NCI-H345 (cell line): ENCODE measurements around the gene CIPC.
A peak's percentile ranks its signal among the peaks of the same experiment; 100 is the strongest.

Experiments
- DNase-seq: peaks from one replicate; lab custom pipeline; 2025; lab: John Stamatoyannopoulos, UW

CIPC gene

GRCh38 chr14:77103951-77104350, 5.9 kb downstream of the CIPC start:
- no peak for DNase-seq

DNA sequence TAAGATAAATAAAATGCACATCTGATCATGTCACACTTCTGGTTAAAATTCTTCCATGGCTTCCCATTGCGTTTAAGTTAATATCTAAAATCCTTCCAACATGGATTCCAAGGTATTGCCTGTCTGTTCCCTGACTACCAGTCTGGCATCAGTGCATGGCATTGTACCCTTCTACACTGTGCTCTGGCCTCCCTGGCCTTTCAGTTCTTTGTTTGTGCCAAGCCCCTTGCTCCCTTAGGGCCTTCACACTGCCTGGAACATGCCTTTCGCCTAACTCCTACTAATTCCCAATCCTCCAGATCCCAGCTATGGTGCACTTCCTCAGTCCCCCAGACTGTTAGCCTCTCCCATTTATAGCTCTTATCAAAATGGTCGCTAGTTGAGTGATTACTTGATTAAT, 6.3 kb downstream of the CIPC start:
- DNase-seq = no peak

DNA sequence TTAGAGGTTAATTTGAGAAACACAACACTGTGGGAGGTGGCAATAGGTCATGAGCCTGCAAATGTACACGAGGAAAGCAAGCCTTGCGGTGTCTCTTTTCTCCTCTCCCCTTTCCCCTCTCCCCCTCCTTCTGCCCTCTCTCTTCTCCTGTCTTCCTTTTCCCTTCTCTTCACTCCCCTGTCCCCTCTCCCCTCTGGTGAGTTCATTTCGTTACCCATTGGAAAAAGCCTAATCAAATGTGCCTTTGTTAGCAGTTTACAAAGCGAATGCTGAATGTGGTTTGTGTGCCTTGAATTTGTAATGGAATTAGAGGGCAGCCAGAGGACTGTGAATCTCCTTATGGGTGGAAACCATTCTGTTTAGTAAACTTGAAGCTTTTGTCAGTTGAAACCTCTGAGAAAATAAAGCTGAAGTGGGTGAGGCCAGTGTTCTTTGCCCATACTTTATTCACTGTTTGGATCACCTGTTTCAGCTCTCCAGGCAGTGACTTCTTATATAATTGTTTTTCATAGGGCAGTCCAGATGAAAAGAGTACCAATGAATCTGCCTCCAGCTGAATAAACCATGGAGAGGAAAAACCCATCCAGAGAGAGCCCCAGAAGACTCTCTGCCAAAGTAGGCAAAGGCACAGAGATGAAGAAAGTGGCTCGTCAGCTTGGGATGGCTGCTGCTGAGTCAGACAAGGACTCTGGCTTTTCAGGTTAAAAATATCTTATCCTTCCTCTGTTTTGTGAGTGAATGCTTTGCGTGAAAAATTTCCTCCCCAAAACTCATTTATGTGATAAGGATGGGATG, 7.3 kb downstream of the CIPC start:
- no peak for DNase-seq

GRCh38 chr14:77106666-77107065, 8.6 kb downstream of the CIPC start:
- DNase-seq = no peak

DNA sequence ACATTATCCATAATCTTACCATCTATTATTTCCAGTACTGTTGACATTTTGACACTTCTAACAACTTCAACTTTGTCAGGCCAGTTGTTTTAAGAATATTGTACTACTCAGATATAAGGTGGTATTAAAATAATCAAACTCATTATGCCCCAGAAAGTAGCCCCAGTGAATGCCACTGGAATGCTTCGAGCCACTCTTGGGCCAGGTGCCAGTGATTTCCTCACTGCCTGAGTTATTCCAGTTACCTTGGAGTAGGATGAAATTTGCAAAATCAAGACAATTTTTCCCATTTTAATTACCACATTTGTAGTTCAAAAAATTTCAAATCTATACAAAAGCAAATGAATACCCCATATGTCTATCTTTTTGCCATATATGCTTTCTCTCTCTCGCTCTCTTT, 9.2 kb downstream of the CIPC start:
- DNase-seq = no peak

GRCh38 chr14:77108753-77109152, 10.7 kb downstream of the CIPC start:
- no peak for DNase-seq

- DNase-seq = no peak
Observed at GRCh38 chr14:77109656-77110055, 11.6 kb downstream of the CIPC start.

DNA sequence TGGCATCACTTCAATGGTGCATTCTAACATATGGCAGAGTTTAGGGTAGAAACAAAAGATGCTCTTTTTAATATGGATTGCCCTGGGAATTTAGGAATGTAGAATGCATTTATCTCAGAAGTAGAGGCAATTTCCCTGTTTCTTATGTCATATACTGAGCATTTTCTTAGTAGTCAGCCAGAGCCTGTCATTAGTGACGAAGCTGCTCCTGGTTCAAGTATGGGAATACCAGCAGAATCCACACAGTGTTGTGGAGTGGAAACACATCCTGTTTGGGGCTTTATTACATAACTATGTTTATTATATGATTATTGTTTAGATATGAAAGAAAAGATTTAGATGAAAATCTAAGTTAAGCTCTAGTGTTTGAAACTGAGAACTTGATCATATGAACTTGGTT, 12.2 kb downstream of the CIPC start:
- DNase-seq = no peak

DNA sequence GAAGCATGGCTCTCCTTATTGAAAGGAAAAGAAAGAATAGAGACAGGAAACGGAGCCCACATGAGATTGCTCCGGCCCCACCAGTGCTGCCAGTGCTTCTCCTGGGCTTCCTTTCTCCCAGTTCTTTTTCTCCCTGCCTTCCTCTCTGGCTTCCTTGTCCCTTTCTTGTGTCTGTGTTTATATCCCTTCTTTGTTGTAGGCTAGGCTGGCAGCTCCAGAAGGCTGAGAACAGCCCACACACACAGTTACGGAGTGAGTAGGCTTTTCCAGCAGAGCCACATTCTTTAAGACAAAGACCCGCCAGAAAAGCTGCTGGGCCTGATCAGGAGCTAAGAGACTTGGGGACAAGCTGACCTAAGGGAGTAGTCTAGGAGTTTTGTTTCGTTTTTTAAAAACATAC, 13.0 kb downstream of the CIPC start:
- DNase-seq = no peak

DNA sequence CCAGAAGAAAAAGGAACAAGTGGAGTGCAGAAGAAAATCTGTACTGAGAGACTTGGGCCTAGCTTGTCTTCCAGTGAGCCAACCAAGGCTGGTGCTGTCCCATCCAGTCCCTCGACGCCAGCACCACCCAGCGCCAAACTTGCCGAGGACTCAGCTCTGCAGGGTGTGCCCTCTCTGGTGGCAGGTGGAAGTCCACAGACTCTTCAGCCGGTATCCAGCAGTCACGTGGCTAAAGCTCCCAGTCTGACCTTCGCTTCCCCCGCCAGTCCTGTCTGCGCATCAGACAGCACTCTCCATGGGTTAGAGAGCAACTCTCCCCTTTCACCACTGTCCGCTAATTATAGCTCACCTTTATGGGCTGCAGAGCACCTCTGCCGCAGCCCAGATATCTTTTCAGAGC, 15.6 kb downstream of the CIPC start:
- DNase-seq = no peak

- no peak for DNase-seq
Observed at GRCh38 chr14:77114609-77115008, 16.6 kb downstream of the CIPC start.

DNA sequence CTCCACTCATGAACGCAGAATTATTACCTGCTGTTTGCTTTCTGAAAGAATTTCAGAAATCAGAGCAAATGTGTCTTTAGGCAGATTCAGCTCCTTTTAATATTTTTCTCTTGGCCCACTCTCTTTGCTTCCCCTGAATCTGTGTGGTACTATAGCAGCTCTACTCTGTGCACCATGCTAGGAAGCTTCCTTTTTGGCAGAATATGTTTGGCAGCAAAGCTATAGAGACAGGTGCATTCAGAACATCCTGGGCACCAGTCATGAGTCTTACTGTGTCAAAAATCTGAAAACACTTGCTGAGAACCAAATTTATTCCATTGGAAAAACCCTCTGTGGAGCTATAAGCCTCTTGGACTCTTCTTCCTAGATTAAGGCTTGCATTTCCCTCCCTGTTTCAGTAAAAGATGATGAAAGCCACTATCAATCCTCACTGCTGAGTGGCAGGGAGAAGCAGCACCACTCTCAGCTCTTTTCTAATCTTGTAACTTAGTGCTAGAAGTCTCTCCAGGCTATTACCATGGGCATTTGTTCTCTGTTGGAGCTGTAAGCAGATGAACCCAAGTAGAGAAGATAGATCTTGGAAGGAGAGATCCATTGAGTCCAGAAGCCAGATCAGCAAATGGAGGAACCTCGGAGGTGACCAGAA, 18.2 kb downstream of the CIPC start:
- no peak for DNase-seq

GRCh38 chr14:77119851-77120250, 21.8 kb downstream of the CIPC start:
- no peak for DNase-seq

DNA sequence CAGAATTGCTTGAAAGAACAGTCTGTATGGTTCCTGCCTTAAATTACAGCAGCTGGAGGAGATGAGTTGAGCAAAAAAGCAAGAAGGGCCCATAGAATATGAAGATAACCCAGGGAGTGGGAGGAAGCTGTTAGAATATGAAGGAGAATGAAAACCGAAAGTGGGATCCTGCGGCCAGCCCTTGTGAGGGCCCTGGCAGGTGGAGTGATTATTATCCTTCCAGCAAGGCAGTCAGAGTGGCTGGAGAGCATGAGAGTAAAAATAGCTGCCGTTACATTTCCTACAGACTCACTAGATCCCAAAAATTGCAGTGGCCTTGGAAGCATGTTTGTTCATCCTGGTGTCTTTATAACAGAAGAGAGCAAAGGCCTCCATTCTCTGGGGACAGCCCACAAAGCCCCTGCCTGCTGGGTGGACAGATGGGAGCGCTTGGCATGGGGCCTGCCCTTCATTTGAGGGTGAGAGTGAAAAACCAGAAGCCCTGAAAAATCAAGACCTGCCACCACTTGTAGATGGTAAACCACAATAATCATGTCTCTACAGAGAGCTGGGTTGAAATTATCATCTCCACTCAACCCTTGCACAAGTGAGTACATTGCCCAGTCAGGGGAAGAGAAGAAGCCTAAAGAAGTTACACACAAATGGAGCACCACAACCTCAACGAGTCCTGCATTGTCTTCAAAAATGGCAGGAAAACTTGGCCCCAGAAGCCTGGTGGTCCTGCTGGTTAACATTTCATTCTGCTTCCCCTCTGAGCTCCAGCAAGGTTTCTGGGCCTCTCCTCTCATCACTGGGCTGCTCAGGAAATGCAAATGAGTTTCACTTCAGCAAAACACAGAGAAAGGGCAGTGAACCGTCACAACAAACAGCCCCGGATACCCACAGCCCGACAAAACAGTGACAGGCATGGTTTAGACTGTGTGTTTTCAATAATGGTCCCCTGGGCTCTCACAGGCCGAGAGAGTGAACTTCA, 23.0 kb downstream of the CIPC start:
- peak; percentile 57 for DNase-seq

DNA sequence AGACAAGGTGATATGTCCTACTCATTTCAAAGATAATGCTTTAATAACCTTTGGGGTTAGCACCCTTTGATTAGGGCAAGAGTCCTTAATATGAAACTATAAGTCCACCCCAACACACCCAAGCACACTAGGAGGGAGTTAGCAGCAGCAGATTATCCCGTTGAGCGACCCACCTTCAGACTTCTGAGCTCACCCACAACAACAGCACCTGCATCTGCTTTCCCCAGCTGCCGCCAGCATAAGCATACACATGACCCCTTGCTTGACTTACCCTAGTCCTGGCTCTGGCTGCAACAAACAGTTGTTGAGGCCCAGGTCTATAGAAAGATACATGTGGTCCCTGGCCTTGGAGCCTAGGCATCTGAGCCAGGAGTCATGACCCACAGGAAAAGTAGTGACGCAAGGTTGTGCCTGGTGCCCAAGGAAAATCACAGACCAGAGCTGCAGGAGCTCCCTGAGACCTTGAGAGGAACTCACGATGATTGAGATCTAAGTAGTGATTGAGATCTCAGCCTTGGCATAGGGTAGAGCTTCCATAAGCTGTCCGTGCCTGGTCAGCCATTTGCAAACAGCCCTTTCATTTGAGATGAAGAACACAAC, 24.6 kb downstream of the CIPC start:
- no peak for DNase-seq

DNA sequence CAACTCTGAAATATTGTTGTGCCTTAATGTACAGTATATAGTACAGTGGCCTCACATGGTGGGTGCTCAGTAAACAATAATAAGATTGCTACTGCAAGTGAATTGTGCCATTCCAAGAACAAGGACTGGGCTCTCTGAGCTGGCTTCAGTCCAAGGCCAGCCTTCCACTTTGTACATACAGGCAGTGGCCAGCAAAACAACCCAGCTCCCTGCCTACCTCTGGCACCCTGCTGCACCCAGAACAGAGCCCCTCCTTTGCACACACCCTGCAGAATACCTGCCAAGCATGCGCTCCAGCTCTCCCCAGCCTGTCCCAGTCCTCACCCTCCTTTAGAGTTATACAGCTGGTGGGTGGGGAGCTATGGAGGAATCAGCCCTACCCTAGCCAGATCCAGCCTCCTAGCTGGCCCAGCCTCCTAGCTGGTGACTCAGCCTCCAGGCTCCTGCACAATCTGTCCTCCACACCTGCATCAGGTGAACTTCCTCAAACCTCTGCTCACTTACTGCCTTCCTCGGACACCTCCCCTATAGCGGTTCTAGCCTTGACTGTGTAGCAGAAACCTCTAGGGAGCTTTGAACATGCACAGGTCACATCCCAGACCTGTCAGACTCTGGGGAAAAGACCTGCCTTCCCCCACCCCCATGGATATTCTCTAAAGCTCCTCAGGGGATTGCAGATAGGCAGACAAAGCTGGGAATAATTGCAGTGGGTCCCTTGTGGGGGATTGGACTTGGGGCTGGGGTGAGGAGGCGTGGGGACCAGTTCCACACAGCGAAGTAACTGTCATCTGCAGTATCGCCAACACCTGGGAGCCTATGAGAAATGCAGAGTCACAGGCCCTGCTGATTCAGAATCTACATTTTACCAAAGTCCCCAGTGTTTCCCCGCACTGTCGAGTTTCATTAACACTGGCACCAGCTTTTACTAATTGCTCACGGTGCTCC, 25.6 kb downstream of the CIPC start:
- DNase-seq = peak; percentile 89

DNA sequence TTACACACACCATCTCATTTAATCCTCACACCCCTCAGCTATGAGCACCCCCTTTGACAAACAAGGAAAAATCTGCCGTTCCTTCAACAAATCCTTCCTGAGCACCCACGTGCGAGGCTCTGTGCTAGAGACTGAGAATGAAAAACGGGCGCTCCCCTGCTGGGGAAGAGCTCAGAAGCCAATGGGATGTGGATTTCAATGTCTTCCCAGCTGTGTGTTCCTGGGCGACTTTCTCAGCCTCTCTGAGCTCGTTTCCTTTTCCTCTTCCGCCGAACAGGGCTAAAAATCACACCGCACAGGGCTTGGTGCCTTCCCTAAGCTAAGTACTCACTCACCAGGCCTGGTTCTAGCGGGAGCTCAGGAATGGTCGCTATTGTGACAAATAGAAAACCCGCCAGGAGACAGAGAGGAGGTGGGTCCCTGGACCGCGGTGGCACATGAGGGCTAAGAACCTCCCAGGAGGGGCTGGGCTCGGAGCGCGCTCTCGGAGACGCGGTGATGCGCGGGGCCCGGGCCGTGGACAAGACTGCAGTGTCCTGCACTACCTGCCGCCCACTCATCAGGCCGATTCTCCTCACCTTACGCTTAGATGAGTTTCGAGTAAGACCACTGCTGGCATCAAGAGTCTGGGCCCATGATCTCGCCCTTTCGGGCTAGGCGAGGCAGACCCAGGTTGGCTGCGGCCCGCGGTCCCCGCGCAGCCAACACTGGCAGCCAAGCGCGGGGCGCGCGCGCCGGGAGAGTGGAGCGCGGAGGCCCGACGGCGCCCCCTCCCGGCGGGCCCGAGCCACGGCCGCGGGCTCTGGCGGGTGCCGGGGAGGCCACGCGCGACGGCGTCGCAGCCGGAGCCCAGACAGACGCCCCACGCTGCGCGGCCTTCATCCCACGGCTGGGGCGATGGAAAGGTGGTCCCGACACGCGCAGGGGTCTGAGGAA, 26.6 kb downstream of the CIPC start:
- DNase-seq = no peak

DNA sequence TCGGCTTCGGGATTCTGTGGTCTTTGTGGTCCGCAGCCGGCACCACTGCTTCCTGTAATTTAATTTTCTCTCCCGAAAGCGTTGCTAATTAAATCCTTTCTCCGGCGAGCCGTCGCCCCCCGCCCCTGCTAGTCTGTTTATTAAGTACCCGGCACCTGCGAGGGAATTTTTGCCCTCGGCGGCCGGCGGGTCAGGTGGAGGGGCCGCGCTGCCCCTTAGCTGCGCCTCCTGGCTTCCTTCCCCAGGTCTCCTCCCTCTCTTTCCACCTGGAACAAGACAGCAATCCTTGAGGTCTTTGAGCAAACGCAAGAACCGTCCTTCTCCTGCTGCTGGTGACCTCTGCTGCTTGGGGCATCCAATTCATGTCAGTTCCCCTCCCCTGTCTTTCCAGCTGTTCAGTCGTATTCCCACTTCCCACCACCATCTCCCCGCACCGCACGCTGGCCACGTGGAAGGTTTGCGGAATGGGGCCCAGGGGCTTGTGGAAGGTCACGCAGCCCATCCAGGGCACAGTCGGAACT, 27.3 kb downstream of the CIPC start:
- DNase-seq = no peak

DNA sequence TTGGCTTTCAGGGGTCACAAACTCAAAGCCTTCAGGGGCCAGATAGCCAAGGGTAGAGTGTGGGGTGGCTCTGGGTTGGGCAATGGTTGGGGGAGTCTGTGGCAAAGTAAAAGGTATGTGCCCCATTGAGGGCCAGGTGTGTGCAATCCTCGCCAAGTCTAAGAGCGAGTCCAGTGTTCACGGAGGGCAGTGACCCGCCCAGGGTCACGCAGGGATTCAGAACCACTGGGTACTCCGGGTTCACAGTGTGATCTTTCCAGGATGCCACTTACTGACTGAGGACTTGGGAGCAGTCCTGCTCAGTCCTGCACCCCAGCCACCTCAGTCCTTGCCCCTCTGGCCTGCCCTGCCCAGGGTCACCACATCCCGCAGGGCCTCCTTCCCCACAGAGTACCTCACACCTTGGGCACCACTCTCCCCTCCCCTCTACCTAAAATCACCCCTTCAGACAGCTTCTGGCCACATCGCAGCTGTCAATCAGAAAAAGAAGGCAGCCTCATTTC, 27.8 kb downstream of the CIPC start:
- no peak for DNase-seq
